NCI-H226 (cell line): ENCODE measurements around the gene AP1S3.
A peak's percentile ranks its signal among the peaks of the same experiment; 100 is the strongest.
"Not testable (repeated sequence)": the region's sequence is repeated elsewhere in the genome, so short reads cannot be mapped to it uniquely, and the experiment has no call there.

Source experiments
- DNase-seq: peaks from one replicate; pipeline ENCODE4 v3.0.0-alpha.2; 2015

AP1S3 gene

GRCh38 chr2:223797811-223798721, 39.3 kb downstream of the AP1S3 start:
- peak; percentile 31 for DNase-seq

GRCh38 chr2:223797037-223797436, 40.3 kb downstream of the AP1S3 start:
- DNase-seq, result peak; percentile 83

DNA sequence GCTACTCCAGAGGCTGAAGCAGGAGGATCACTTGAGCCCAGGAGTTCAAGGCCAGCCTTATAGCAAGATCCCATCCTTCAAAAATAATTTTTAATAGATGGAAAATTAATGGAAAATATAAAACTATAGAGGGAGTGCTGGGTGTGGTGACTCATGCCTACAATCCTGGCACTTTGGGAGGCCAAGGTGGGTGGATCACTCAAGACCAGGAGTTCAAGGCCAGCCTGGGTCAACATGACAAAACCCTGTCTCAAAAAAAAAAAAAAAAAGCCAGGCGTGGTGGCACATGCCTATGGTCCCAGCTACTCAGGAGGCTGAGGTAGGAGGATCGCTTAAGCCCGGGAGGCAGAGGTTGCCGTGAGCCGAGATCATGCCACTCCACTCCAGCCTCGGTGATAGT, 48.0 kb downstream of the AP1S3 start:
- no peak for DNase-seq

DNA sequence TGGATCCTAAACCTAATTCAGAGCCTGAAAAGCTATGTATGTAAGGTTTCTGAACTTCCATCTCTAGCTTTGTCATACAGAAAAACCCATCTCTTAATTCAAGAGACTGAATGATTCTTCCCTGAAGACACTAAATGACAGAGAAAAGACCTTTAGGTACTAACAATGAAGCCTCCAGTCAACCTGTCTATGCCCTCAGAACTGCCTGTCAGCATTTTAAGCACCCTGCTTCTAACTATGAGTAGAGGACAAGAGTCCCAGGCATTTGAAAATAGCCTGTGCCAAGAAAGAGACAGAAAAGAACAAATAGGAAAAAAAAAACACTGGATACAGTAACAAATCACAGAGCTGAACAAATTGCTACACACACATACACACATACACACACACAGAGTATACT, 48.6 kb downstream of the AP1S3 start:
- no peak for DNase-seq

GRCh38 chr2:223788106-223788505, 49.3 kb downstream of the AP1S3 start:
- DNase-seq, result not testable (repeated sequence)

GRCh38 chr2:223787358-223787757, 50.0 kb downstream of the AP1S3 start:
- no peak for DNase-seq

DNA sequence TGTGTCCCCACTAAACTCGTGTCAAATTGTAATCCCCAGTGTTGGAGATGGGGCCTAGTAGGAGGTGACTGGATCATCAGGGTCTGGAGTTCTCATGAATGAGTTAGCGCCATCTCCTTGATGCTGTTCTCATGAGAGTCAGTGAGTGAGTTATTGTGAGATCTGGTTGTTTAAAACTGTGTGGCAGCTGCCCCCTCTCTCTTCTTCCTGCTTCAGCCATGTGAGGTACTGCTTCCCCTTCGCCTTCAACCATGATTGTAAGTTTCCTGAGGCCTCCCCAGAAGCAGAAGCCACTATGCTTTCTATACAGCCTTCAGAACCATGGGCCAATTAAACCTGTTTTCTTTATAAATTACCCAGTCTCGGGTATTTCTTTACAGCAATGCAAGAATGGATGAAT, 50.4 kb downstream of the AP1S3 start:
- no peak for DNase-seq

GRCh38 chr2:223786236-223786635, 51.1 kb downstream of the AP1S3 start:
- no peak for DNase-seq

DNA sequence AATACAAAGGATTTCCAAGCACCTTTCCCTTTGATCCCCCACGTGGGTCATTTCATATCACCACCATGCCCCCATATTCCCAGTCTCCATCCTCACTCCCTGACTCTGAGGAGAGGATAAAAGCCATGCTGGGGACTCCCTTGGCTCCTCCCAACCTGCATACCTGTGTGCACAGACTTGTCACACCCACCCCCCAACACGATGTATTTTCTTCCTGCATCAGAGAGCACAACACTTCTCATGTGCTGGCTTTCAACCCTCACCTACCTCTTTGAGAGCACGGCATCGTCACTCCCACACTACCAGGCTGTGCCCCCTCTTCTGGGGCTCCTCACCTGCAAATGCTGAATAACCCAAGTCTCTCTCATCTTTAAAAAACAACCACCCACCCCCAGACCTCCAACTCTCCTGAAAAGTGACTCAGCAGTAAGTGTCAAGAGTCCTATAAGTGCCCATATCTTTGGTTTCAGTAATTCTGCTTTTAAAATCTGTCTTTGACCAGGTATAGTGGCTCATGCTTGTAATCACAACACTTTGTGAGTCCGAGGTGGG, 53.1 kb downstream of the AP1S3 start:
- DNase-seq, result no peak

- DNase-seq, result no peak
These were observed 54.8 kb downstream of the AP1S3 start for GRCh38 chr2:223782629-223783028.

- DNase-seq, result no peak
These were observed 55.8 kb downstream of the AP1S3 start for GRCh38 chr2:223781560-223781959.

- DNase-seq, result peak; percentile 16
These were observed 57.5 kb downstream of the AP1S3 start for GRCh38 chr2:223779877-223780276.

DNA sequence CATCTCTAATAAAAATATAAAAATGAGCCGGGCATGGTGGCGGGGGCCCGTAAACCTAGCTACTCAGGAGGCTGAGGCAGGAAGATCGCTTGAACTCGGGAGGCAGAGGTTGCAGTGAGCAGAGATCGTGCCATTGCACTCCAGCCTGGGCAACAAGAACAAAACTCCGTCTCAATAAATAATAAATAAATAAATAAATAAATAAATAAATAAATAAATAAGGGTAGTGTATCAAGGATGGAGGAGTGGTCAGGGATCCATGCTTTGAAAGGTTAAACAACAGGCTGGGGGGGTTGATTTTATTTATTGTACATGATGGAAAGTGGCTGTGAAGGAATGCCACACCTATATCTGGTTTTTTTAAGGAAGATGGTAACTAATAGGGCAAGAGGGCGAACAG, 63.2 kb downstream of the AP1S3 start:
- DNase-seq, result no peak

- DNase-seq, result no peak
These were observed 65.0 kb downstream of the AP1S3 start for GRCh38 chr2:223772363-223772762.

DNA sequence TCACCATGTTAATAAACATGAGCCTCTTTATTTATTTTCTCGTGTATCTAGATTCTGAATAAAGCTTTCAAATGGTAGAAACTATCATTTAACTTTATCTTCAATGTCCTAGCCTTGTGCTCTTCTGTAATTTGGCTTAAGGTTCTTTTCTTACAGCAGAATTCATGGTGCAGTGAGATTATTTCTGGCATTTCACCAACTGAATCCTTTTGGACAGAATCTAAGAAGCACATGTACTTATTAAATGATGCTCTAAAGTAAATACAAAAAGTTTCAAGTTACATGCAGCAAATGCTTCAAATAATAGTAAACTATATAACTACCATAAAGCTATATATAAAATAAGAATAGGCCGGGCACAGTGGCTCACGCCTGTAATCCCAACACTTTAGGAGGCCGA, 65.9 kb downstream of the AP1S3 start:
- no peak for DNase-seq

GRCh38 chr2:223768179-223768578, 69.2 kb downstream of the AP1S3 start:
- DNase-seq, result no peak

DNA sequence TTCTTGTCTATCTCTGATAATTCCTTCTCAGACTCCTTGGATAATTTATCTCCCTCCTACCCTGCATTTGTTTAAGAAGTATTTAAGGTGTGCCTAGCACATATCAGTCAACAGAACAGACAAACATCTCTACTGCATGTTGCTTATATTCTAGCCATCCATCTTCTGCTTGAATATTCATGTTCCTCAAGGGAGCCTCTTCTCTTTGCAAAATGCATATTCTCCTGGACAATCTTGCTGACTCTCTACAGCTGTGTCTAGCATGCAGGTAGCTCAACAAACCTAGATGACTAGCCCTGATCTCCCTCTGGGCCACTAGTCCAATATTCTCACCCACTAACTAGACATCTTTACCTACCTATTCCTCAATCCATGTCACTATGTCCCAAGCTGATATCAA, 70.0 kb downstream of the AP1S3 start:
- no peak for DNase-seq

- DNase-seq, result no peak
These were observed 72.1 kb downstream of the AP1S3 start for GRCh38 chr2:223765221-223765785.

- no peak for DNase-seq
These were observed 72.6 kb downstream of the AP1S3 start for GRCh38 chr2:223764796-223765195.

- no peak for DNase-seq
These were observed 74.5 kb downstream of the AP1S3 start for GRCh38 chr2:223762853-223763252.

- not testable (repeated sequence) for DNase-seq
These were observed 75.6 kb downstream of the AP1S3 start for GRCh38 chr2:223761746-223762145.

GRCh38 chr2:223760838-223761502, 76.4 kb downstream of the AP1S3 start:
- peak; percentile 89 for DNase-seq

- peak; percentile 90 for DNase-seq
These were observed 77.6 kb downstream of the AP1S3 start for GRCh38 chr2:223759569-223760430.
